Sigmoid colon (tissue), 4 donors: ENCODE results near the gene ENDOV.

Experiments used
- CTCF ChIP-seq, 4 experiments: fragments of 450-650 bp in 3 of 4; fragments of 200-600 bp in 1 of 4; IDR thresholded peaks; one replicate each; pipeline ENCODE4 v1.5.1; 2016 to 2019; ENCODE audit warnings: antibody characterized with exemption in 4 of 4, mild to moderate bottlenecking in 3 of 4, moderate library complexity in 2 of 4
- EP300 ChIP-seq, 4 donors: sonication (generic); formaldehyde crosslinking; IDR thresholded peaks; one replicate each; pipeline ENCODE4 v1.6.1; 2017; ENCODE audit warnings: antibody characterized with exemption in 4 of 4
- POLR2A ChIP-seq, 2 donors: fragments of 450-650 bp; IDR thresholded peaks; one replicate each; pipeline ENCODE4 v1.6.1; 2016; ENCODE audit warnings: antibody characterized with exemption in 2 of 2, mild to moderate bottlenecking in 2 of 2, moderate library complexity in 2 of 2
- POLR2AphosphoS5 ChIP-seq, 4 donors: sonication (generic); formaldehyde crosslinking; IDR thresholded peaks; one replicate each; pipeline ENCODE4 v1.6.1; 2017; ENCODE audit warnings: antibody characterized with exemption in 4 of 4

GRCh38 chr17:80480248-80480647 is 65.3 kb downstream of the ENDOV start:
- TF ChIP-seq CTCF (IDR thresholded peaks at IDR 0.05) (no peak), EP300 (IDR thresholded peaks at IDR 0.05) (no peak), POLR2A (IDR thresholded peaks at IDR 0.05) (no peak), POLR2AphosphoS5 (IDR thresholded peaks at IDR 0.05) (no peak)
